Ishikawa (cell line): ENCODE results near the gene TTLL7.

ENCODE experiments used
- CEBPB ChIP-seq: IDR thresholded peaks from 2 replicates; pipeline ENCODE4 v1.6.1; 2012
- CREB1 ChIP-seq: IDR thresholded peaks from 2 replicates; pipeline ENCODE4 v1.6.1; 2012; ENCODE audit warnings: low read depth
- EP300 ChIP-seq: IDR thresholded peaks from 2 replicates; pipeline ENCODE4 v1.6.1; 2012; ENCODE audit warnings: borderline replicate concordance
- MAX ChIP-seq: IDR thresholded peaks from 2 replicates; pipeline ENCODE4 v1.6.1; 2012
- RAD21 ChIP-seq: IDR thresholded peaks from 2 replicates; pipeline ENCODE4 v1.6.1; 2012; ENCODE audit warnings: low read depth
- REST ChIP-seq: IDR thresholded peaks from 2 replicates; pipeline ENCODE4 v1.6.1; 2012; ENCODE audit warnings: low read depth, mild to moderate bottlenecking
- TAF1 ChIP-seq: IDR thresholded peaks from 2 replicates; pipeline ENCODE4 v1.6.1; 2012; ENCODE audit warnings: low read depth, mild to moderate bottlenecking
- TCF12 ChIP-seq: IDR thresholded peaks from 2 replicates; pipeline ENCODE4 v1.6.1; 2012; ENCODE audit warnings: low read depth
- TEAD4 ChIP-seq: IDR thresholded peaks from 2 replicates; pipeline ENCODE4 v1.6.1; 2012
- YY1 ChIP-seq: IDR thresholded peaks from 2 replicates; pipeline ENCODE4 v1.6.1; 2012; ENCODE audit warnings: low read depth
- ZBTB7A ChIP-seq: IDR thresholded peaks from 2 replicates; pipeline ENCODE4 v1.6.1; 2012; ENCODE audit warnings: low read depth

- TF ChIP-seq CEBPB (no peak), YY1 (no peak), RAD21 (no peak), REST (no peak), ZBTB7A (no peak), TCF12 (no peak), MAX (no peak), TAF1 (no peak), EP300 (no peak), CREB1 (no peak), TEAD4 (no peak)
Measured at GRCh38 chr1:84001501-84001900, 2.6 kb upstream of the TTLL7 start.
